ENCODE results near the gene TMTC3.

- TF ChIP-seq EZH2 (IDR thresholded peaks at IDR 0.05) (no peak), POLR2AphosphoS5 (IDR thresholded peaks at IDR 0.05; ENCODE audit: borderline replicate concordance, low read depth, low read length) (no peak), FOXP2 (optimal IDR thresholded peaks at IDR 0.05; ENCODE audit: control extremely low read depth, extremely low read length, insufficient read depth) (no peak)
Observed at GRCh38 chr12:88150063-88150462, 8.0 kb downstream of the TMTC3 start.

Measured in SK-N-MC (cell line).